GM19463 (cell line): ENCODE data around the gene TRIM24.
"Not testable (repeated sequence)": the region's sequence is repeated elsewhere in the genome, so short reads cannot be mapped to it uniquely, and the experiment has no call there.

Source experiments
- ATAC-seq: cut with Tn5 transposase; IDR thresholded peaks from one replicate; pipeline ENCODE4 v1.9.1; 2021; ENCODE audit warnings: mild to moderate bottlenecking, moderate library complexity; ENCODE audit not compliant: unreplicated experiment

Gene TRIM24

GRCh38 chr7:138460176-138460648, at the start of gene TRIM24:
TSS of gene TRIM24 (plus strand) at chr7:138460259. CDS start at chr7:138460549, 290 bp downstream.
- ATAC-seq = peak; percentile 66

- ATAC-seq = not testable (repeated sequence)
These were observed 48.0 kb upstream of the TRIM24 start for GRCh38 chr7:138412077-138412476.

DNA sequence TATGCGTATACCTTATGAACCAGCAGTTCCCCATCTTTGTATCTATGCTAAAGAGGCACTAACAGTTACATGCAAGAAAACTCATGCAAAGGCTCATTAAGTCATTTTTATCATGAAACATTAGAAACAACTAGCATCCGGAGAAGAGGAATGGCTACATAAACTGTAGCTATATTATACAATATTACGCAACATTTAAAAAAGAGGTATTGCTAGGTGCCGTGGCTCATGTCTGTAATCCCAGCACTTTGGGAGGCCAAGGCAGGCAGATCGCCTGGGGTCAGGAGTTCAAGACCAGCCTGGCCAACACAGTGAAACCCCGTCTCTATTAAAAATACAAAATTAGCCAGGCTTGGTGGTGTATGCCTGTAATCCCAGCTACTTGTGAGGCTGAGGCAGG, 47.1 kb upstream of the TRIM24 start:
- not testable (repeated sequence) for ATAC-seq

- ATAC-seq = no peak
These were observed 42.9 kb upstream of the TRIM24 start for GRCh38 chr7:138417078-138417700.

- no peak for ATAC-seq
These were observed 42.3 kb upstream of the TRIM24 start for GRCh38 chr7:138417764-138418163.

DNA sequence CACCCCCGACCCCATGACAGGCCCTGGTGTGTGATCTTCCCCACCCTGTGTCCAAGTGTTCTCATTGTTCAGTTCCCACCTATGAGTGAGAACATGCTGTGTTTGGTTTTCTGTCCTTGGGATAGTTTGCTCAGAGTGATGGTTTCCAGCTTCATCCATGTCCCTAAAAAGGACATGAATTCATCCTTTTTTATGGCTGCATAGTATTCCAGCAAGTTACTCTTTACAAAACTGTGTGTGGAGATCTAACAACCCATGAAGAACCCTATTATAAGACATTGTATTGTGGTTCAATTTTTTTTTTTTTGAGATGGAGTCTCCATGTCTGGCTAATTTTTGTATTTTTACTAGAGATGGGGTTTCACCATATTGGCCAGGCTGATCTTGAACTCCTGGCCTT, 41.7 kb upstream of the TRIM24 start:
- not testable (repeated sequence) for ATAC-seq

- ATAC-seq = no peak
These were observed 35.0 kb upstream of the TRIM24 start for GRCh38 chr7:138425026-138425425.

DNA sequence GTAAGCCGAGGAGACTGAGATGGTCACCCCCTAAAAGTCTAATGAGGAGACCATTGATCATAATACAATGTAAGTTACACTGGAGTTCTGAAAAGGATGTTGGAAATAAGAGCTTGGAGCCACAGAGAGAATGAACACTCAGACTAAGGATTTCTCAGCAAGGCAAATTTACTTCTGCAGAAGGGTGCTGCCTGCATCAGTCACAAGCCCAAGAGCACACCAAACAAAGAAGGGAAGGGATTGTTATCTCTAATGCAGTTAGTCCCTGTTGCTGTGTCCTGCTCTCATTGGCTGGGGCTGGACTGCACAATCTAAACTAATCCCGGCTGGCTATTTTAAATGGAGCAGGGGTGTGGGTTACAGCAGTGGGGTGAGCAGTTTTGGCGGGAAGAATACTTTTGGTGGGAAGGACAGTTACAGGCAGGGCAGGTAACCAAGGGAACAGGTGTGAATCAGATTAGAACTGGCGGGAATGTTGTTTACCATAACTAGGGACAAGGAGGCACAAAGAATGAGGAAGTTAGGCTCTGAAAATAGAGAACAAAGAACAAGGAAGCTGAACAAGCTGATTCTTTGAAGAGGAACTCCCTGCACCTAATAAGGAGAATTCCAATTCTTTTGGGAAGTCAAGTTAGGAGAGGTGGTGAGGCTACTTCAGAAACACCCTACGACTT, 30.3 kb upstream of the TRIM24 start:
- no peak for ATAC-seq

DNA sequence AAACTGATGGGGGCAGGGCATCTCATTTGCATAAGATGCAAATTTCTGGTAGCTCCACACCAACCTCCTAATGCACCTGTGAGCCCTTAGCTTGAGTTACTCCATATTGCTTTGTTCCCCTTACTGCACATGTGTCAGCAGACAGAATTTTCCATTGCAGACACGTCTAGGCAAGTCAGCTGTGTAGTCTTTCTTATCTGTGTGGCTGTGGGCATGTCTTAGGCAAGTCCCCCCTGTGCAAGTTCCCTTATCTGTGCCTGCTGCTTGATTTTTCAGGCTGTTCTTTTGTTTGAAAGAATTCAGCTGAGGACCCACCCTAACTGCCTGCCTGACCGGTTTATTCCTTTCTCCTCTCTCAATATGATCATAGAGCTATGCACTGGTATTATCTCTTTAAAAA, 28.5 kb upstream of the TRIM24 start:
- ATAC-seq = no peak

GRCh38 chr7:138433583-138434443, 26.2 kb upstream of the TRIM24 start:
- ATAC-seq = no peak

DNA sequence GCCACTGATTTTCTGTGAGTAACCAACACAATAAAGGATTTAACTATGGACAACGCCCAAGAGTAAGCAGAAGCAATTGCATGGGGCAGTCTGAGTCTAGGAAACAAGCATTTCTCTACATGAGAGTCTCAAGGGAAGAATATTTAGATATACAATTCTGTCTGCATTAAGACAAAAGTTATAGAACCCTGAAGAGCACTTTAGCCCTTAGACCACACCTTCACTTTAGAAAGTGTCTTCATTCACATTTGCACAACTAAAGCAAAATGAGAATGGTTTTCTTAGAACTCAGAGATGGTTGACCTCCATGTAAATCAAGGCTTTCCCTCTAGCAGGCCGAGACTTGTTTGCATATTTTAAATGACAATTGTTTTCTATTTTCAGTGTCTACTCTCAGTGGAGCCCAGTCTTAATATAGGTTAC, 25.5 kb upstream of the TRIM24 start:
- ATAC-seq = no peak

- ATAC-seq = no peak
These were observed 24.7 kb upstream of the TRIM24 start for GRCh38 chr7:138435231-138435919.

DNA sequence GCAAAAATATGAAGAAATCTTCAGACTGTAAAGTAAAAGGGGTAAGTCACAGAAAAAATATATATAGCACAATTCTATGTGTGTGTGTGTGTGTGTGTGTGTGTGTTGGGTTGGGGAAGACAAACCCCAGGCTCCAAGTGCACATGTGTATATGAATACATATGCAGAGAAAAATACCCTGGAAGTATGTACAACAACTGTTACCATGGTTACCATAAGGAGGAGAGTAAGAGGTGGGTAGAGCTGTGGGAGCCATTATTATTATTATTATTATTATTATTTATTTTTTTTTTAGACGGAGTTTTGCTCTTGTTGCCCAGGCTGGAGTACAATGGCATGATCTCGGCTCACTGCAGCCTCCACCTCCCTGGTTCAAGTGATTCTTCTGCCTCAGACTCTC, 23.7 kb upstream of the TRIM24 start:
- ATAC-seq = no peak

GRCh38 chr7:138440460-138440859, 19.6 kb upstream of the TRIM24 start:
- ATAC-seq = no peak

GRCh38 chr7:138442822-138443221, 17.2 kb upstream of the TRIM24 start:
- ATAC-seq = no peak

DNA sequence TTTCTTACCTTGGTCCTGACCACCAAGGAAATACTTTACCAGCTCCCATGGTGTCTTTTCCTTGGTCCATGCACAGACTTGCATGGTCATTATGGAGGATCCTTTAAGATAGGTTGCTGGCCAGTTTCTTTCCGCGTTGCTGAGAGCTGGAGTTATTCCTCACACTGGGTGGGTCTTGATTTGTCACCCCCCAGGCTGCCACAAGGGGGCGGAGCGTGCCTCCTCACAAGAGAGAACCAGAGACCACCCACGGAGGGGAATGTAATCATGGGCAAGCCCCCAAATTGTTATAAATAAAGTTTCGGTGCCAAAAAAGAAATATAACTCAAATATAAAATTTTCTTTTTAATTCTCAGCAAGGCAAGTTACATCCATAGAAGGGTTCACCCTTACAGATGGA, 10.5 kb upstream of the TRIM24 start:
- no peak for ATAC-seq

- ATAC-seq = no peak
These were observed 4.5 kb upstream of the TRIM24 start for GRCh38 chr7:138455609-138456008.

- ATAC-seq = no peak
These were observed 3.8 kb upstream of the TRIM24 start for GRCh38 chr7:138456220-138456619.

GRCh38 chr7:138458576-138459412, 1.3 kb upstream of the TRIM24 start:
- ATAC-seq = no peak
